ENCODE measurements around the gene FOXJ2. TPM values are rescaled to one million over a fixed set of nuclear protein-coding genes. Genes with fewer than 3 reads are reported as not detected.

The FOXJ2 gene
- polyA plus RNA-seq, 1 of the 3 experiments (the other 2 are of a cell fraction): 3.4 TPM

DNA sequence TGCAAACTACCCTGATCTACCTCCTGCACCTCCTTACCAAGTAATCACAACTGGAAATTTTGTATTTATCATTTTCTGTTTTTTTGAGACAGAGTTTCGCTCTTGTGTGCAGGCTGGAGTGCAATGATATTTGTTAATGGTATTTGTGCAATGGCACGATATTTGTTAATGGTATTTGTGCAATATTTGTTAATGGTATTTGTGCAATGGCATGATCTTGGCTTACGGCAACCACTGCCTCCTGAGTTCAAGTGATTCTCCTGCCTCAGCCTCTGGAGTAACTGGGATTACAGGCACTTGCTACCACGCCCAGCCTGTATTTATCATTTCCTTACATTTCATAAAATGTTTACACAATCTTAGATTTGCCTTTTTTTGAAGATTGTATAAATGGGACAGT, 43.9 kb downstream of the FOXJ2 start (continued):
- TF ChIP-seq RFX5 (IDR thresholded peaks at IDR 0.05; ENCODE audit: low read length) (no peak), ELF1 (IDR thresholded peaks at IDR 0.05) (no peak)
- TF ChIP-seq, protein P1, sequence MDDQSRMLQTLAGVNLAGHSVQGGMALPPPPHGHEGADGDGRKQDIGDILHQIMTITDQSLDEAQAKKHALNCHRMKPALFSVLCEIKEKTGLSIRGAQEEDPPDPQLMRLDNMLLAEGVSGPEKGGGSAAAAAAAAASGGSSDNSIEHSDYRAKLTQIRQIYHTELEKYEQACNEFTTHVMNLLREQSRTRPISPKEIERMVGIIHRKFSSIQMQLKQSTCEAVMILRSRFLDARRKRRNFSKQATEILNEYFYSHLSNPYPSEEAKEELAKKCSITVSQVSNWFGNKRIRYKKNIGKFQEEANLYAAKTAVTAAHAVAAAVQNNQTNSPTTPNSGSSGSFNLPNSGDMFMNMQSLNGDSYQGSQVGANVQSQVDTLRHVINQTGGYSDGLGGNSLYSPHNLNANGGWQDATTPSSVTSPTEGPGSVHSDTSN (IDR thresholded peaks at IDR 0.05): no peak

DNA sequence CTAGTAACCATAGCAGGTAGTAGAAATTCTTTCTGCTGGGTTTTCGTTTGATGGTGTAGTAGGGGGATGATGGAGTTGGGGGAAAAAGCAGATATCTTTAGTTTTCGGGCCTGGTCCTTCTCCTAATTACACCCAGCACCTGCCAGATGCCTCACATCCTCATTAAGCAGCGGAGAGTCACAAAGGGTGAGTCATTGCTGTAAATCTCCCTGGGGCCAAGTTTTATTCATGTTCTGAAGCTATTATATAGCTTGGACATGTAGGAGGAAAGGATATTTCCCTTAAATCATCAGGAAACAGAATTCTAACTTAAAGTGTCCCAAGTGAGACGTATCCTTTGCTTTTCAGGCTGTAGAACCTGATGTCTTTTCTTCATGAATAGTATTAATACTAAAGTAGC, 44.7 kb downstream of the FOXJ2 start:
- Histone ChIP-seq H3K9me3 (no peaks in the 10 kb centered on the region), H3K9ac (no peak overlapping the region), H3K27ac (ENCODE audit: low read depth in 2 of 2, low read length in 1 of 2) (no peak overlapping the region), H4K20me1 (ENCODE audit: insufficient read depth) (no peaks in the 10 kb centered on the region), H3K27me3 (ENCODE audit: insufficient read depth) (no peaks in the 10 kb centered on the region), H3K9me2 (no peaks in the 10 kb centered on the region), H3K4me3 (ENCODE audit: low read depth in 2 of 2, low read length in 1 of 2) (no peak overlapping the region), H3F3A (replicated peaks; ENCODE audit: insufficient read depth) (peaks cover 9% of the 10 kb centered on the region), H3K4me1 (ENCODE audit: control insufficient read depth in 1 of 2, insufficient read depth in 2 of 2, low read depth in 1 of 2, low read length in 1 of 2) (peaks cover 3 to 12% of the 10 kb centered on the region in 2 experiments; a peak in 3 of 4 replicates), H3K4me2 (no peak overlapping the region), H3K36me3 (replicated peaks in 1 of 2; ENCODE audit: control insufficient read depth in 1 of 2, insufficient read depth in 2 of 2, low read length in 1 of 2) (no peaks in the 10 kb centered on the region), H2AFZ (ENCODE audit: low read depth) (no peak overlapping the region), H3K79me2 (ENCODE audit: insufficient read depth) (peaks cover 6% of the 10 kb centered on the region; the same call in 1 of the 2 replicates)
- DNase-seq: peak; percentile 17
- ChIA-PET CTCF (interaction anchor here (1.1 to 5.5 kb wide), 5 partner anchors 11 to 121 kb away, joined by 3 to 89 read pairs (median 16); partner anchors contain the start of genes C3AR1 and FOXJ2), POLR2A (no interaction called here)
- TF ChIP-seq EZH2phosphoT487 (IDR thresholded peaks at IDR 0.05; ENCODE audit: borderline replicate concordance, low read depth) (no peak), FOSL2 (IDR thresholded peaks at IDR 0.05; ENCODE audit: borderline replicate concordance, low read depth) (peak; percentile 62), EP300 (IDR thresholded peaks at IDR 0.05; ENCODE audit: borderline replicate concordance in 1 of 2, low read depth in 1 of 2, low read length in 1 of 2) (no peak), SMC3 (IDR thresholded peaks at IDR 0.05; ENCODE audit: low read depth, low read length) (no peak), RAD21 (IDR thresholded peaks at IDR 0.05; ENCODE audit: low read length) (no peak), SIN3A (IDR thresholded peaks at IDR 0.05; ENCODE audit: borderline replicate concordance, low read depth, low read length) (no peak), GABPA (IDR thresholded peaks at IDR 0.05; ENCODE audit: low read depth) (no peak), JUND (IDR thresholded peaks at IDR 0.05) (peak; percentile 58), RCOR1 (IDR thresholded peaks at IDR 0.05; ENCODE audit: low read length) (no peak), TCF12 (IDR thresholded peaks at IDR 0.05) (peak; percentile 45; the same call in 1 of the 2 replicates), FOXM1 (IDR thresholded peaks at IDR 0.05; ENCODE audit: low read depth) (no peak)
- TF ChIP-seq, protein P2, sequence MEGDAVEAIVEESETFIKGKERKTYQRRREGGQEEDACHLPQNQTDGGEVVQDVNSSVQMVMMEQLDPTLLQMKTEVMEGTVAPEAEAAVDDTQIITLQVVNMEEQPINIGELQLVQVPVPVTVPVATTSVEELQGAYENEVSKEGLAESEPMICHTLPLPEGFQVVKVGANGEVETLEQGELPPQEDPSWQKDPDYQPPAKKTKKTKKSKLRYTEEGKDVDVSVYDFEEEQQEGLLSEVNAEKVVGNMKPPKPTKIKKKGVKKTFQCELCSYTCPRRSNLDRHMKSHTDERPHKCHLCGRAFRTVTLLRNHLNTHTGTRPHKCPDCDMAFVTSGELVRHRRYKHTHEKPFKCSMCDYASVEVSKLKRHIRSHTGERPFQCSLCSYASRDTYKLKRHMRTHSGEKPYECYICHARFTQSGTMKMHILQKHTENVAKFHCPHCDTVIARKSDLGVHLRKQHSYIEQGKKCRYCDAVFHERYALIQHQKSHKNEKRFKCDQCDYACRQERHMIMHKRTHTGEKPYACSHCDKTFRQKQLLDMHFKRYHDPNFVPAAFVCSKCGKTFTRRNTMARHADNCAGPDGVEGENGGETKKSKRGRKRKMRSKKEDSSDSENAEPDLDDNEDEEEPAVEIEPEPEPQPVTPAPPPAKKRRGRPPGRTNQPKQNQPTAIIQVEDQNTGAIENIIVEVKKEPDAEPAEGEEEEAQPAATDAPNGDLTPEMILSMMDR (IDR thresholded peaks at IDR 0.05): no peak
- TF ChIP-seq, protein P1 (IDR thresholded peaks at IDR 0.05): peak; percentile 24; the same call in 1 of the 2 replicates
- TF ChIP-seq, protein P3, sequence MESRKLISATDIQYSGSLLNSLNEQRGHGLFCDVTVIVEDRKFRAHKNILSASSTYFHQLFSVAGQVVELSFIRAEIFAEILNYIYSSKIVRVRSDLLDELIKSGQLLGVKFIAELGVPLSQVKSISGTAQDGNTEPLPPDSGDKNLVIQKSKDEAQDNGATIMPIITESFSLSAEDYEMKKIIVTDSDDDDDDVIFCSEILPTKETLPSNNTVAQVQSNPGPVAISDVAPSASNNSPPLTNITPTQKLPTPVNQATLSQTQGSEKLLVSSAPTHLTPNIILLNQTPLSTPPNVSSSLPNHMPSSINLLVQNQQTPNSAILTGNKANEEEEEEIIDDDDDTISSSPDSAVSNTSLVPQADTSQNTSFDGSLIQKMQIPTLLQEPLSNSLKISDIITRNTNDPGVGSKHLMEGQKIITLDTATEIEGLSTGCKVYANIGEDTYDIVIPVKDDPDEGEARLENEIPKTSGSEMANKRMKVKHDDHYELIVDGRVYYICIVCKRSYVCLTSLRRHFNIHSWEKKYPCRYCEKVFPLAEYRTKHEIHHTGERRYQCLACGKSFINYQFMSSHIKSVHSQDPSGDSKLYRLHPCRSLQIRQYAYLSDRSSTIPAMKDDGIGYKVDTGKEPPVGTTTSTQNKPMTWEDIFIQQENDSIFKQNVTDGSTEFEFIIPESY (IDR thresholded peaks at IDR 0.05; ENCODE audit: borderline replicate concordance, low read depth): no peak
- TF ChIP-seq, protein P4, sequence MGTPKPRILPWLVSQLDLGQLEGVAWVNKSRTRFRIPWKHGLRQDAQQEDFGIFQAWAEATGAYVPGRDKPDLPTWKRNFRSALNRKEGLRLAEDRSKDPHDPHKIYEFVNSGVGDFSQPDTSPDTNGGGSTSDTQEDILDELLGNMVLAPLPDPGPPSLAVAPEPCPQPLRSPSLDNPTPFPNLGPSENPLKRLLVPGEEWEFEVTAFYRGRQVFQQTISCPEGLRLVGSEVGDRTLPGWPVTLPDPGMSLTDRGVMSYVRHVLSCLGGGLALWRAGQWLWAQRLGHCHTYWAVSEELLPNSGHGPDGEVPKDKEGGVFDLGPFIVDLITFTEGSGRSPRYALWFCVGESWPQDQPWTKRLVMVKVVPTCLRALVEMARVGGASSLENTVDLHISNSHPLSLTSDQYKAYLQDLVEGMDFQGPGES (IDR thresholded peaks at IDR 0.05; ENCODE audit: low read depth, low read length): no peak
- 23% methylated on average over 4 of the region's 4 CpGs for WGBS (ENCODE audit: low lambda C conversion rate)

All from SK-N-SH (cell line).